Kidney (tissue), 14 donors: ENCODE data around the gene KRT20. TPM values are rescaled to one million over a fixed set of nuclear protein-coding genes. Genes with fewer than 3 reads are reported as not detected.

Source experiments
- DNase-seq, 5 donors: peaks; one replicate each; pipeline ENCODE4 v3.0.0-alpha.2; 2013 to 2020
- FAIRE-seq: peaks from 2 replicates; lab custom pipeline; 2012; peaks lifted over from hg19 to GRCh38; lab: Jason Lieb, UNC
- H3K27ac ChIP-seq, 2 donors: one replicate each; pipeline ENCODE4 v1.7.0; 2013; ENCODE audit warnings: low read depth in 2 of 2, low read length in 2 of 2, inconsistent platforms in 1 of 2
- H3K27me3 ChIP-seq: one replicate; pipeline ENCODE4 v1.7.1; 2013; ENCODE audit warnings: low read length, inconsistent platforms; ENCODE audit not compliant: control insufficient read depth, insufficient read depth
- H3K36me3 ChIP-seq, 3 donors: one replicate each; pipeline versions ENCODE4 v1.7.0 to v1.7.1; 2013; ENCODE audit warnings: low read length in 3 of 3, control low read depth in 1 of 3, inconsistent platforms in 1 of 3; ENCODE audit not compliant: insufficient read depth in 3 of 3, control insufficient read depth in 2 of 3
- H3K4me1 ChIP-seq, 3 donors: one replicate each; pipeline versions ENCODE4 v1.7.0 to v1.7.1; 2013; ENCODE audit warnings: low read length in 3 of 3, inconsistent platforms in 1 of 3, low read depth in 1 of 3; ENCODE audit not compliant: control insufficient read depth in 2 of 3, insufficient read depth in 2 of 3
- H3K4me3 ChIP-seq, 3 donors: one replicate each; pipeline versions ENCODE4 v1.7.0 to v1.8.1; 2013; ENCODE audit warnings: low read length in 3 of 3, control low read depth in 1 of 3, inconsistent platforms in 1 of 3
- H3K9ac ChIP-seq, 3 donors: one replicate each; pipeline versions ENCODE4 v1.7.0 to v1.7.1; 2013; ENCODE audit warnings: low read length in 3 of 3, control low read depth in 1 of 3, inconsistent platforms in 1 of 3
- H3K9me3 ChIP-seq, 3 donors: one replicate each; pipeline versions ENCODE4 v1.7.0 to v1.7.1; 2013; ENCODE audit warnings: low read length in 3 of 3, control low read depth in 1 of 3, inconsistent platforms in 1 of 3; ENCODE audit not compliant: control insufficient read depth in 2 of 3, insufficient read depth in 1 of 3
- intact Hi-C: fragments of 100-400 bp; cut with DNase I; formaldehyde crosslinking; loops from one replicate; pipeline ENCODE4 v1.11.1; 2022
- polyA plus RNA-seq: library from polyadenylated mRNA; stranded (reverse); fragments of 350-450 nt; fragmentation: Illumina TruSeq; extraction: RNeasy Lipid Tissue Mini Kit (QIAGEN cat#74804); gene quantifications from one replicate; pipeline ENCODE4 v1.2.3, GENCODE V29; 2014; ENCODE audit warnings: low read depth, low replicate concordance; ENCODE audit not compliant: insufficient read depth
- total RNA-seq: library from RNA; stranded (reverse); fragmentation: NEBNext Ultra II Directional; extraction: Animal tissue kit (Norgen Biotek cat#: 25700); gene quantifications from one replicate; pipeline ENCODE4 v1.2.1, GENCODE V29; 2021
- TF ChIP-seq, protein P1 (sequence below): IDR thresholded peaks from 3 replicates; pipeline ENCODE4 v1.5.1; 2012; ENCODE audit warnings: mild to moderate bottlenecking, moderate library complexity, borderline replicate concordance; ENCODE audit not compliant: insufficient read depth; ENCODE audit errors: extremely low read depth
- donor health status: control.
- donor health status: control.
- donor health status: control.
- donor health status: control.
- donor health status: control.
- donor health status: DM: yes; HTN: yes; CAD: no.
- donor health status: Normal renal cell carcinoma (clear cell type).

KRT20 gene
- total and polyA plus RNA-seq, 2 donors from 2014 or later: not detected

DNA sequence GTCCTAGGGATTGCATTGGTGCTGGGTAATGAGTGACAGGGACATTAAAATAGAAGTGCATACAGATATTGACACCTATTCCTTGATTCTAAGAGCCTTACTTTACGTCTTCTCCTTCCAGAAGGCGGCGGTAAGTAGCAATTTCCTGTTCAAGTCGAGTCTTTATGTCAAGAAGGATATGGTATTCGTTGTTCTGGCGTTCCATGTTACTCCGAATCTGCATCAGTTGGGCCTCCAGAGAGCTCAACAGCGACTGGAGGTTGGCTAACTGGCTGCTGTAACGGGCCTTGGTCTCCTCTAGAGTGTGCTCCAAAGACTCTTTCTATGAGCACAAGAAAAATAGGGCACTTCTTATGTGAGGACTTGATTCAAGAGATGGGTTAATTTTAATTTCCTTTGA, 7.0 kb downstream of the KRT20 start:
- Histone ChIP-seq H3K36me3 (no peaks in the 10 kb centered on the region), H3K27ac (no peak overlapping the region), H3K4me1 (no peaks in the 10 kb centered on the region), H3K4me3 (no peak overlapping the region), H3K9ac (no peak overlapping the region), H3K9me3 (no peaks in the 10 kb centered on the region), H3K27me3 (no peaks in the 10 kb centered on the region)
- TF ChIP-seq, protein P1, sequence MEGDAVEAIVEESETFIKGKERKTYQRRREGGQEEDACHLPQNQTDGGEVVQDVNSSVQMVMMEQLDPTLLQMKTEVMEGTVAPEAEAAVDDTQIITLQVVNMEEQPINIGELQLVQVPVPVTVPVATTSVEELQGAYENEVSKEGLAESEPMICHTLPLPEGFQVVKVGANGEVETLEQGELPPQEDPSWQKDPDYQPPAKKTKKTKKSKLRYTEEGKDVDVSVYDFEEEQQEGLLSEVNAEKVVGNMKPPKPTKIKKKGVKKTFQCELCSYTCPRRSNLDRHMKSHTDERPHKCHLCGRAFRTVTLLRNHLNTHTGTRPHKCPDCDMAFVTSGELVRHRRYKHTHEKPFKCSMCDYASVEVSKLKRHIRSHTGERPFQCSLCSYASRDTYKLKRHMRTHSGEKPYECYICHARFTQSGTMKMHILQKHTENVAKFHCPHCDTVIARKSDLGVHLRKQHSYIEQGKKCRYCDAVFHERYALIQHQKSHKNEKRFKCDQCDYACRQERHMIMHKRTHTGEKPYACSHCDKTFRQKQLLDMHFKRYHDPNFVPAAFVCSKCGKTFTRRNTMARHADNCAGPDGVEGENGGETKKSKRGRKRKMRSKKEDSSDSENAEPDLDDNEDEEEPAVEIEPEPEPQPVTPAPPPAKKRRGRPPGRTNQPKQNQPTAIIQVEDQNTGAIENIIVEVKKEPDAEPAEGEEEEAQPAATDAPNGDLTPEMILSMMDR: no peak
- intact Hi-C loops: no loop called here
- FAIRE-seq (no peak), DNase-seq (no peak)

DNA sequence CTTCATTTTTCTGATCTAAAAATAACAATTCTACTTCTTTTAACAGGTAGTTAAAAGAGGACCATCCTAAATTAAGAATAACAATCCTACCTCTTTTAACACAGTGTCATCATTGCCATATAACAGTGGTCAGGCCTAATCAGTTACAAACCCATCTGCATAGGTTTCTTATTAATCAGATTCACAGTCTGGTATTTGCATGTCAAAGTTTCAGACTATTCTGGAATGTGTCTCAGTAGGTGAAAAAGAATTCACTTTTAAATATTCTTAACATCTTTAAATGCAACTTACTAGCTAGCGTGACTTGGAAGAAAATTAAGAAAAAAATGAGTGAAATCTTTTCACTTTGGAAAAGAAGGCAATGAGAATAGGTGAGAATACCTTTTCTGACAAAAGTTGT, 11.2 kb downstream of the KRT20 start:
- H3K4me1 ChIP-seq: no peaks in the 10 kb centered on the region
- no peaks in the 10 kb centered on the region for H3K36me3 ChIP-seq
- intact Hi-C loops: no loop called here
- TF ChIP-seq, protein P1: no peak
- H3K27me3 ChIP-seq: no peaks in the 10 kb centered on the region
- no peaks in the 10 kb centered on the region for H3K9me3 ChIP-seq
- H3K27ac ChIP-seq: no peak overlapping the region
- no peak overlapping the region for H3K4me3 ChIP-seq
- FAIRE-seq: no peak
- no peak for DNase-seq
- no peak overlapping the region for H3K9ac ChIP-seq

DNA sequence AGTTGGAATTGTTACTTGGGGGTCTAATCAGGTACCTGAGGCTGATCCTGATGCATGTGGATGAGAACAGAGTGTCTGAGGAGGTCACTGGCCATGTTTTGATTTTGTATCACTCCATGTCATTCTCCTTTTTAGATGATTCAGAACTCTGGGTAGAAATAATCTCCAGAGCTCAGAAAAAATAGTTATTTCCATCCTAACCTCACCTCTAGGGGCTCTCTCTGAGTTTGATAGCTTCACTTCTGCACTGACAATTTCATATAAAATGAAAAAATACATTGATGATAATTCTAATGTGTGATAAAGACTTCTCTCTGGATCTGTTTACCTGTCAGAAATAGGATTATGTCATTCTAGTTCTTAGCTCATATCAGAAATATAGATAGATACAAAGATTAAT, 11.8 kb downstream of the KRT20 start:
- intact Hi-C loops: no loop called here

More for the DNA sequence above, 11.8 kb downstream of the KRT20 start:
- TF ChIP-seq, protein P1: no peak
- no peaks in the 10 kb centered on the region for H3K36me3 ChIP-seq
- H3K27me3 ChIP-seq: no peaks in the 10 kb centered on the region
- H3K4me3 ChIP-seq: no peak overlapping the region
- DNase-seq (no peak), FAIRE-seq (no peak)
- H3K4me1 ChIP-seq: no peaks in the 10 kb centered on the region
- H3K9ac ChIP-seq: no peak overlapping the region
- no peaks in the 10 kb centered on the region for H3K9me3 ChIP-seq
- no peak overlapping the region for H3K27ac ChIP-seq
